Measurements from ENCODE around the gene CPAMD8. TPM values are rescaled to one million over a fixed set of nuclear protein-coding genes. Genes with fewer than 3 reads are reported as not detected.

The CPAMD8 gene
- total and polyA plus RNA-seq, 2 donors (not counting 1 experiment from before 2014, with no cell fraction given) = 1.1 to 2.7 TPM

DNA sequence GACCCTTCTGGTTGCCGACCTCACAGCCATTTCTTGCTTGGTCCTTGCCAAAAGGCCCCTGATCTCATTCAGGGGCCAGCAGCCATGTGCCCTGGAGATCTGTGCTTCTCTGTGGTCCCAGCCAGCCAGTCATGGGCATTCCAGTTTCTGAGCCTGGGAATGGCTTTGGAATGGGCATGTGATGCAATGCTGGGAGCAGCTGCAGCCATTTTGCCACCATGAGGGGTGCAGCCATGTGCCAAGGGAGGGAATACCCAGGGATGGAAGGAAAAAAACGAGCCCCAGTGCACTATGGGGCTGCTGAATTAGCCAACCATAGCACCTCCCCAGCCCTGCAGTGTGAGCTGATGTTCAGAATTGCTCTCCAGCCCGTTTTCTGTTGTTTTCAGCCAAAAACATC, 111.5 kb downstream of the CPAMD8 start:
- H3K27ac Mint-ChIP-seq = no peak overlapping the region
- Histone ChIP-seq H3K9ac (ENCODE audit: low read length) (no peak overlapping the region), H2AFZ (ENCODE audit: insufficient read depth, low read depth, low read length, poor library complexity, severe bottlenecking) (no peak overlapping the region), H4K20me1 (ENCODE audit: control insufficient read depth, insufficient read depth, low read length, poor library complexity, severe bottlenecking) (no peaks in the 10 kb centered on the region), H3K79me2 (ENCODE audit: control insufficient read depth, insufficient read depth, low read length) (no peaks in the 10 kb centered on the region), H3K4me3 (ENCODE audit: control extremely low read depth in 1 of 5, extremely low read depth in 1 of 5, insufficient read depth in 1 of 5, low read depth in 2 of 5, low read length in 4 of 5) (no peak overlapping the region), H3K36me3 (replicated peaks in 1 of 2; ENCODE audit: control extremely low read depth in 1 of 2, control insufficient read depth in 1 of 2, extremely low read depth in 1 of 2, insufficient read depth in 2 of 2, low read length in 1 of 2) (no peaks in the 10 kb centered on the region), H3K27ac (ENCODE audit: low read length in 2 of 2) (no peak overlapping the region), H3K4me1 (ENCODE audit: control insufficient read depth in 2 of 2, insufficient read depth in 2 of 2, low read length in 2 of 2) (no peaks in the 10 kb centered on the region), H3K27me3 (replicated peaks in 1 of 4; ENCODE audit: control extremely low read depth in 1 of 4, control insufficient read depth in 3 of 4, insufficient read depth in 4 of 4, low read length in 3 of 4) (peaks cover 0 to 9% (median 0%) of the 10 kb centered on the region in 4 experiments), H3K9me3 (ENCODE audit: control extremely low read depth in 1 of 3, control insufficient read depth in 2 of 3, insufficient read depth in 1 of 3, low read length in 2 of 3) (peaks cover 1 to 57% (median 26%) of the 10 kb centered on the region in 3 donors), H3K4me2 (replicated peaks; ENCODE audit: low read depth, low read length, poor library complexity, severe bottlenecking) (no peak overlapping the region)
- ChIA-PET POLR2A (no interaction called here), CTCF (interaction anchor here (0.5 kb wide), 1 partner anchor 197 kb away, joined by 3 read pairs; no protein-coding TSS in a partner anchor)
- H3K4me1 Mint-ChIP-seq = no peaks in the 10 kb centered on the region
- H3K4me3 Mint-ChIP-seq = no peak overlapping the region
- WGBS (ENCODE audit: insufficient coverage) = 86% methylated on average over 2 of the region's 3 CpGs
- DNase-seq (no peak), ATAC-seq (ENCODE audit: low read depth) (no peak)
- intact Hi-C loops (cut with micrococcal nuclease) = no loop called here
- H3K9me3 Mint-ChIP-seq (ENCODE audit: insufficient read depth) = peaks cover 21% of the 10 kb centered on the region
- no peak for TF ChIP-seq EZH2 (IDR thresholded peaks at IDR 0.05; ENCODE audit: borderline replicate concordance, insufficient read depth, low read depth, low read length, poor library complexity, severe bottlenecking)
- TF ChIP-seq, protein P1, sequence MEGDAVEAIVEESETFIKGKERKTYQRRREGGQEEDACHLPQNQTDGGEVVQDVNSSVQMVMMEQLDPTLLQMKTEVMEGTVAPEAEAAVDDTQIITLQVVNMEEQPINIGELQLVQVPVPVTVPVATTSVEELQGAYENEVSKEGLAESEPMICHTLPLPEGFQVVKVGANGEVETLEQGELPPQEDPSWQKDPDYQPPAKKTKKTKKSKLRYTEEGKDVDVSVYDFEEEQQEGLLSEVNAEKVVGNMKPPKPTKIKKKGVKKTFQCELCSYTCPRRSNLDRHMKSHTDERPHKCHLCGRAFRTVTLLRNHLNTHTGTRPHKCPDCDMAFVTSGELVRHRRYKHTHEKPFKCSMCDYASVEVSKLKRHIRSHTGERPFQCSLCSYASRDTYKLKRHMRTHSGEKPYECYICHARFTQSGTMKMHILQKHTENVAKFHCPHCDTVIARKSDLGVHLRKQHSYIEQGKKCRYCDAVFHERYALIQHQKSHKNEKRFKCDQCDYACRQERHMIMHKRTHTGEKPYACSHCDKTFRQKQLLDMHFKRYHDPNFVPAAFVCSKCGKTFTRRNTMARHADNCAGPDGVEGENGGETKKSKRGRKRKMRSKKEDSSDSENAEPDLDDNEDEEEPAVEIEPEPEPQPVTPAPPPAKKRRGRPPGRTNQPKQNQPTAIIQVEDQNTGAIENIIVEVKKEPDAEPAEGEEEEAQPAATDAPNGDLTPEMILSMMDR (IDR thresholded peaks at IDR 0.05) = no peak
- H3K27me3 Mint-ChIP-seq = peaks cover 15% of the 10 kb centered on the region

DNA sequence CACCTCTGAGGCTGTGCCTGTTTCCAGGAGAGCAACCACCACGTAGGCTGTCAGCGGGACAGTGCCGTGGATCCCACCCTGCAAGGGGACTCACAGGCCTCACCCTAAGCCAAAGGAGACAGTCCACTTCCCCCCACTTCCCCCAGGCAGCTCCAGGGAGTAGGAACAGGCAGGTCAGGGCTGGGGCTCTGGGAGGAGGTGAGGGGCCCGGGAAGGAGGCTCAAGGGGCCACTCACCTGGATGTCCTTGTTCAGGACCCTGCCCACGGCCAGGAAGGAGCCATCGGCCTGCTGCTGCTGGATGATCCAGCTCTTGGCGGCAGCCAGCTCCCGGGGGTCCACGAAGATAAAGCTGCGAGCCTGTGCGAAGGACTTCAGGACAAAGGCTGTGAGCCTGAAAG, 112.2 kb downstream of the CPAMD8 start:
- Histone ChIP-seq H3K27ac (ENCODE audit: low read length in 2 of 2) (no peak overlapping the region), H3K9me3 (ENCODE audit: control extremely low read depth in 1 of 3, control insufficient read depth in 2 of 3, insufficient read depth in 1 of 3, low read length in 2 of 3) (peaks cover 1 to 50% (median 25%) of the 10 kb centered on the region in 3 donors), H3K36me3 (replicated peaks in 1 of 2; ENCODE audit: control extremely low read depth in 1 of 2, control insufficient read depth in 1 of 2, extremely low read depth in 1 of 2, insufficient read depth in 2 of 2, low read length in 1 of 2) (no peaks in the 10 kb centered on the region), H3K79me2 (ENCODE audit: control insufficient read depth, insufficient read depth, low read length) (no peaks in the 10 kb centered on the region), H3K4me3 (ENCODE audit: control extremely low read depth in 1 of 5, extremely low read depth in 1 of 5, insufficient read depth in 1 of 5, low read depth in 2 of 5, low read length in 4 of 5) (no peak overlapping the region), H4K20me1 (ENCODE audit: control insufficient read depth, insufficient read depth, low read length, poor library complexity, severe bottlenecking) (no peaks in the 10 kb centered on the region), H3K4me1 (ENCODE audit: control insufficient read depth in 2 of 2, insufficient read depth in 2 of 2, low read length in 2 of 2) (no peaks in the 10 kb centered on the region), H3K9ac (ENCODE audit: low read length) (no peak overlapping the region), H3K27me3 (replicated peaks in 1 of 4; ENCODE audit: control extremely low read depth in 1 of 4, control insufficient read depth in 3 of 4, insufficient read depth in 4 of 4, low read length in 3 of 4) (peaks cover 0 to 9% (median 0%) of the 10 kb centered on the region in 4 experiments), H3K4me2 (replicated peaks; ENCODE audit: low read depth, low read length, poor library complexity, severe bottlenecking) (no peak overlapping the region), H2AFZ (ENCODE audit: insufficient read depth, low read depth, low read length, poor library complexity, severe bottlenecking) (no peak overlapping the region)
- ChIA-PET POLR2A (no interaction called here), CTCF (interaction anchor here (0.5 kb wide), 1 partner anchor 197 kb away, joined by 3 read pairs; no protein-coding TSS in a partner anchor)
- no peak for TF ChIP-seq EZH2 (IDR thresholded peaks at IDR 0.05; ENCODE audit: borderline replicate concordance, insufficient read depth, low read depth, low read length, poor library complexity, severe bottlenecking)
- TF ChIP-seq, protein P1 (IDR thresholded peaks at IDR 0.05) = no peak
- H3K9me3 Mint-ChIP-seq (ENCODE audit: insufficient read depth) = peaks cover 16% of the 10 kb centered on the region
- 91% methylated on average over 10 of the region's 11 CpGs for WGBS (ENCODE audit: insufficient coverage)
- DNase-seq (no peak), ATAC-seq (ENCODE audit: low read depth) (no peak)
- no peak overlapping the region for H3K27ac Mint-ChIP-seq
- no peak overlapping the region for H3K4me3 Mint-ChIP-seq
- intact Hi-C loops (cut with micrococcal nuclease) = no loop called here
- H3K4me1 Mint-ChIP-seq = no peaks in the 10 kb centered on the region
- peaks cover 15% of the 10 kb centered on the region for H3K27me3 Mint-ChIP-seq
